IMR-90 (cell line): ENCODE data around the gene KDM1A. TPM values are rescaled to one million over a fixed set of nuclear protein-coding genes. Genes with fewer than 3 reads are reported as not detected.

Source experiments
- ATAC-seq: fragments of 200-7000 bp; cut with Tn5 transposase; 2 replicates; pipeline ENCODE4 v1.9.1; 2020; ENCODE audit warnings: low read depth, mild to moderate bottlenecking, moderate library complexity
- BruUV-seq: library from RNA; stranded (reverse); fragments of 400-500 nt; replicated peaks from 2 replicates; lab custom pipeline; 2021; lab: Mats Ljungman, UMichigan
- CTCF ChIA-PET: fragments of 300-600 bp; formaldehyde crosslinking; extraction: SDS; loops from one replicate; lab custom pipeline; 2021; ENCODE audit warnings: antibody characterized with exemption; lab: Yijun Ruan, JAX
- POLR2A ChIA-PET: fragments of 300-600 bp; sonication (Branson Sonifier 250); formaldehyde crosslinking; loops from one replicate; lab custom pipeline; 2022; ENCODE audit warnings: antibody characterized with exemption; ENCODE audit not compliant: unreplicated experiment; lab: Charles Lee
- DNase-seq: peaks from one replicate; pipeline ENCODE4 v3.0.0; 2013
- H2AFZ ChIP-seq: replicated peaks from 2 replicates; pipeline ENCODE3; 2013; ENCODE audit warnings: low read length, mild to moderate bottlenecking; ENCODE audit not compliant: poor library complexity
- H2AK5ac ChIP-seq: 2 replicates; pipeline ENCODE4 v1.6.1; 2013; ENCODE audit warnings: low read depth, low read length, inconsistent platforms
- H2AK9ac ChIP-seq: replicated peaks from 2 replicates; pipeline ENCODE3; 2013; ENCODE audit warnings: mild to moderate bottlenecking, low read depth, low read length, moderate library complexity; ENCODE audit not compliant: poor library complexity
- H2BK120ac ChIP-seq: 2 replicates; pipeline ENCODE4 v1.6.1; 2013; ENCODE audit warnings: low read depth, low read length, inconsistent platforms
- H2BK15ac ChIP-seq: 3 replicates; pipeline ENCODE4 v1.6.1; 2013; ENCODE audit warnings: low read depth, low read length, inconsistent platforms
- H2BK20ac ChIP-seq: 2 replicates; pipeline ENCODE4 v1.6.1; 2013; ENCODE audit warnings: low read depth, mild to moderate bottlenecking, inconsistent platforms, low read length, moderate library complexity
- H2BK5ac ChIP-seq: 2 replicates; pipeline ENCODE4 v1.6.1; 2013; ENCODE audit warnings: mild to moderate bottlenecking, low read depth, low read length, inconsistent platforms; ENCODE audit not compliant: poor library complexity, severe bottlenecking
- H3K14ac ChIP-seq: replicated peaks from 2 replicates; pipeline ENCODE4 v1.6.1; 2013; ENCODE audit warnings: low read depth, low read length, inconsistent platforms
- H3K18ac ChIP-seq: 2 replicates; pipeline ENCODE4 v1.6.1; 2013; ENCODE audit warnings: low read depth, low read length, control low read depth
- H3K23ac ChIP-seq: 2 replicates; pipeline ENCODE4 v1.6.1; 2013; ENCODE audit warnings: low read depth, low read length, inconsistent platforms
- H3K27ac ChIP-seq: 2 replicates; pipeline ENCODE4 v1.5.1; 2013; ENCODE audit warnings: mild to moderate bottlenecking, control low read depth, low read length; ENCODE audit not compliant: insufficient read depth
- H3K27me3 ChIP-seq: 2 replicates; pipeline ENCODE4 v1.6.1; 2013; ENCODE audit warnings: low read length; ENCODE audit not compliant: control insufficient read depth, insufficient read depth
- H3K36me3 ChIP-seq: 2 replicates; pipeline ENCODE4 v1.6.1; 2013; ENCODE audit warnings: low read length, mixed read lengths; ENCODE audit not compliant: control insufficient read depth, insufficient read depth
- H3K4ac ChIP-seq: 2 replicates; pipeline ENCODE4 v1.6.1; 2013; ENCODE audit warnings: low read depth, low read length, inconsistent platforms
- H3K4me1 ChIP-seq: 2 replicates; pipeline ENCODE4 v1.6.1; 2013; ENCODE audit warnings: low read length, mixed read lengths; ENCODE audit not compliant: control insufficient read depth, insufficient read depth
- H3K4me2 ChIP-seq: 2 replicates; pipeline ENCODE4 v1.6.1; 2013; ENCODE audit warnings: low read depth, mild to moderate bottlenecking, control low read depth, low read length, moderate library complexity
- H3K4me3 ChIP-seq: 2 replicates; pipeline ENCODE4 v1.5.1; 2013; ENCODE audit warnings: low read depth, mild to moderate bottlenecking, control low read depth, low read length, moderate library complexity; ENCODE audit not compliant: insufficient read depth
- H3K56ac ChIP-seq: 2 replicates; pipeline ENCODE4 v1.6.1; 2013; ENCODE audit warnings: low read length, inconsistent platforms; ENCODE audit not compliant: insufficient read depth; ENCODE audit errors: extremely low read depth
- H3K79me1 ChIP-seq, 2 experiments: 2 replicates each; pipeline ENCODE4 v1.6.1; 2013; ENCODE audit warnings: low read length in 2 of 2, inconsistent platforms in 1 of 2, low read depth in 1 of 2
- H3K9ac ChIP-seq: 2 replicates; pipeline ENCODE4 v1.6.1; 2013; ENCODE audit warnings: low read depth, low read length, control low read depth
- H3K9me1 ChIP-seq: 2 replicates; pipeline ENCODE4 v1.6.1; 2013; ENCODE audit warnings: low read length, inconsistent platforms; ENCODE audit not compliant: insufficient read depth
- H3K9me3 ChIP-seq: 2 replicates; pipeline ENCODE4 v1.6.1; 2013; ENCODE audit warnings: low read length; ENCODE audit not compliant: control insufficient read depth, insufficient read depth
- H4K20me1 ChIP-seq: 2 replicates; pipeline ENCODE4 v1.6.1; 2013; ENCODE audit warnings: low read length, inconsistent platforms; ENCODE audit not compliant: insufficient read depth
- H4K5ac ChIP-seq: 2 replicates; pipeline ENCODE4 v1.6.1; 2013; ENCODE audit warnings: mild to moderate bottlenecking, low read depth, low read length, control low read depth
- H4K8ac ChIP-seq, 2 experiments: 2 replicates each; pipeline ENCODE4 v1.6.1; 2013; ENCODE audit warnings: low read depth in 2 of 2, low read length in 2 of 2, control low read depth in 1 of 2, inconsistent platforms in 1 of 2
- H4K91ac ChIP-seq: 2 replicates; pipeline ENCODE4 v1.6.1; 2013; ENCODE audit warnings: low read depth, low read length, inconsistent platforms; ENCODE audit not compliant: insufficient read depth
- CEBPB ChIP-seq: IDR thresholded peaks from 2 replicates; pipeline ENCODE4 v1.6.1; 2012; ENCODE audit warnings: low read depth, low read length, improper control_type of control experiment
- RFX5 ChIP-seq: IDR thresholded peaks from 2 replicates; pipeline ENCODE4 v1.8.0; 2012; ENCODE audit warnings: low read depth, mild to moderate bottlenecking, low read length, moderate library complexity
- WGBS, 2 experiments: methylation state at CpG; one replicate each; pipeline versions ENCODE4 v1.1.5 to v1.1.7; 2013; ENCODE audit warnings: missing lambda C conversion rate in 2 of 2; ENCODE audit not compliant: insufficient read length in 1 of 2; ENCODE audit errors: extremely low coverage in 2 of 2; 5-methylcytosine and 5-hydroxymethylcytosine counted together
- dilution Hi-C: fragments of 300-500 bp; cut with HindIII; formaldehyde crosslinking; loops from one replicate; pipeline ENCODE4 v1.14.3; 2018; ENCODE audit warnings: low sequenced_read_pairs; ENCODE audit not compliant: unreplicated experiment
- in situ Hi-C: fragments of 300-500 bp; cut with MboI; formaldehyde crosslinking; loops from 3 replicates; pipeline ENCODE4 v1.14.3; 2019; ENCODE audit warnings: low sequenced_read_pairs, inconsistent platforms, mixed read lengths
- intact Hi-C: fragments of 100-400 bp; cut with micrococcal nuclease; formaldehyde crosslinking; loops from 2 replicates; pipeline ENCODE4 v1.10.0; 2022
- polyA plus RNA-seq, 3 experiments: library from polyadenylated mRNA; depleted of rRNA; stranded (reverse); fragments of >200 nt; gene quantifications; 2 replicates each; pipeline ENCODE4 v1.2.3, GENCODE V29; 2012; ENCODE audit warnings: low replicate concordance in 1 of 3
- total RNA-seq: library from RNA; depleted of rRNA; stranded (reverse); fragments of >200 nt; gene quantifications from 2 replicates; pipeline ENCODE4 v1.2.3, GENCODE V29; 2012

Gene KDM1A
- total and polyA plus RNA-seq, 2 of the 4 experiments (the other 2 are of a cell fraction), result 58.7 to 104 TPM

- peak overlapping the region; percentile 90 for H2AFZ ChIP-seq
- H4K20me1 ChIP-seq, result peaks cover 29% of the 10 kb centered on the region
- in situ Hi-C loops (no loop called here), dilution Hi-C loops (no loop called here), intact Hi-C loops (no loop called here)
- H3K14ac ChIP-seq, result peak overlapping the region; percentile 75
- H3K9ac ChIP-seq, result peak overlapping the region; percentile 68
- peak overlapping the region; percentile 87 for H4K5ac ChIP-seq
- no peaks in the 10 kb centered on the region for H3K27me3 ChIP-seq
- H2BK15ac ChIP-seq, result no peak overlapping the region
- peak overlapping the region; percentile 59 for H3K4me3 ChIP-seq
- peaks cover 0 to 29% of the 10 kb centered on the region in 2 experiments; a peak in 2 of 4 replicates for H3K79me1 ChIP-seq
- H2BK5ac ChIP-seq, result peak overlapping the region; percentile 82
- no peak overlapping the region; the same call in 1 of the 2 replicates for H2AK5ac ChIP-seq
- H3K9me3 ChIP-seq, result no peaks in the 10 kb centered on the region
- peak overlapping the region; percentile 8; the same call in 1 of the 2 replicates for H4K91ac ChIP-seq
- 0% methylated on average over 2 of the region's 10 CpGs; no CpG with 5 or more reads in 1 of the 2 experiments for WGBS, 2 experiments
- ChIA-PET CTCF (interaction anchor here (0.6 kb wide), 1 partner anchor 468 kb away, joined by 3 read pairs; no protein-coding TSS in a partner anchor), POLR2A (interaction anchor here (1.0 kb wide), 1 partner anchor 25 kb away, joined by 3 read pairs; no protein-coding TSS in a partner anchor)
- no TSS peak for BruUV-seq
- TF ChIP-seq CEBPB (peak; percentile 35; the same call in 1 of the 2 replicates), RFX5 (no peak)
- peak overlapping the region; percentile 89 to 99 for H4K8ac ChIP-seq
- no peak overlapping the region for H2BK20ac ChIP-seq
- no peak for DNase-seq
- peak overlapping the region; percentile 78 for H3K23ac ChIP-seq
- no peaks in the 10 kb centered on the region for H3K9me1 ChIP-seq
- ATAC-seq, result peak; percentile 1; the same call in 1 of the 2 replicates
- H3K4ac ChIP-seq, result peak overlapping the region; percentile 67; the same call in 1 of the 2 replicates
- H2AK9ac ChIP-seq, result no peak overlapping the region
- peak overlapping the region; percentile 70; the same call in 1 of the 2 replicates for H3K56ac ChIP-seq
- peaks cover 2% of the 10 kb centered on the region; the same call in 1 of the 2 replicates for H3K4me1 ChIP-seq
- no peaks in the 10 kb centered on the region for H3K36me3 ChIP-seq
- peak overlapping the region; percentile 92 for H3K4me2 ChIP-seq
- peak overlapping the region; percentile 2; the same call in 1 of the 2 replicates for H2BK120ac ChIP-seq
- H3K18ac ChIP-seq, result peak overlapping the region; percentile 20
- H3K27ac ChIP-seq, result peak overlapping the region; percentile 33
Measured at GRCh38 chr1:23018661-23019093, 591 bp upstream of the KDM1A start.
